Astrocyte (in vitro differentiated cells and primary cell): ENCODE data around the gene PPP1R26. TPM values are rescaled to one million over a fixed set of nuclear protein-coding genes. Genes with fewer than 3 reads are reported as not detected.

Experiments used
- DNase-seq: peaks from one replicate; pipeline ENCODE4 v3.0.0-alpha.2; 2010; ENCODE audit warnings: low read depth
- FAIRE-seq: peaks from 2 replicates; lab custom pipeline; 2011; peaks lifted over from hg19 to GRCh38; lab: Jason Lieb, UNC
- H2AFZ ChIP-seq: 2 replicates; pipeline ENCODE4 v1.6.0; 2012; ENCODE audit warnings: low read depth, low read length, inconsistent platforms
- H3K27ac ChIP-seq: 2 replicates; pipeline ENCODE4 v1.5.1; 2011; ENCODE audit warnings: low read depth, low read length, inconsistent platforms
- H3K27me3 ChIP-seq: 2 replicates; pipeline ENCODE4 v1.6.0; 2011; ENCODE audit warnings: low read length, inconsistent platforms; ENCODE audit not compliant: insufficient read depth
- H3K36me3 ChIP-seq: 2 replicates; pipeline ENCODE4 v1.5.1; 2011; ENCODE audit warnings: low read length, inconsistent platforms; ENCODE audit not compliant: insufficient read depth
- H3K4me1 ChIP-seq: 2 replicates; pipeline ENCODE4 v1.5.1; 2011; ENCODE audit warnings: low read length, inconsistent platforms; ENCODE audit not compliant: insufficient read depth
- H3K4me2 ChIP-seq: 2 replicates; pipeline ENCODE4 v1.6.0; 2012; ENCODE audit warnings: low read length, inconsistent platforms
- H3K4me3 ChIP-seq: 2 replicates; pipeline ENCODE4 v1.5.1; 2011; ENCODE audit warnings: low read depth, mild to moderate bottlenecking, low read length, inconsistent platforms; ENCODE audit not compliant: insufficient read depth
- H3K79me2 ChIP-seq: 2 replicates; pipeline ENCODE4 v1.6.0; 2012; ENCODE audit warnings: mild to moderate bottlenecking, low read length, inconsistent platforms; ENCODE audit not compliant: insufficient read depth
- H3K9ac ChIP-seq: 2 replicates; pipeline ENCODE4 v1.6.0; 2012; ENCODE audit warnings: mild to moderate bottlenecking, low read length, inconsistent platforms
- H3K9me3 ChIP-seq: 2 replicates; pipeline ENCODE4 v1.5.1; 2012; ENCODE audit warnings: low read depth, mild to moderate bottlenecking, low read length, inconsistent platforms; ENCODE audit not compliant: insufficient read depth
- H4K20me1 ChIP-seq: 2 replicates; pipeline ENCODE4 v1.6.0; 2012; ENCODE audit warnings: low read length, inconsistent platforms; ENCODE audit not compliant: insufficient read depth
- H3K27ac Mint-ChIP-seq: one replicate; pipeline ENCODE4 v1.8.0; 2021; ENCODE audit warnings: mild to moderate bottlenecking, mixed read lengths; ENCODE audit not compliant: unreplicated experiment
- H3K27me3 Mint-ChIP-seq: one replicate; pipeline ENCODE4 v1.8.0; 2021; ENCODE audit warnings: low read depth, mixed read lengths; ENCODE audit not compliant: unreplicated experiment
- H3K36me3 Mint-ChIP-seq: one replicate; pipeline ENCODE4 v1.8.0; 2021; ENCODE audit warnings: low read depth, mixed read lengths; ENCODE audit not compliant: unreplicated experiment
- H3K4me1 Mint-ChIP-seq: one replicate; pipeline ENCODE4 v1.8.0; 2021; ENCODE audit warnings: low read depth, mixed read lengths; ENCODE audit not compliant: unreplicated experiment
- H3K4me3 Mint-ChIP-seq: one replicate; pipeline ENCODE4 v1.8.0; 2021; ENCODE audit warnings: mild to moderate bottlenecking, moderate library complexity, mixed read lengths; ENCODE audit not compliant: unreplicated experiment
- H3K9me3 Mint-ChIP-seq: one replicate; pipeline ENCODE4 v1.8.0; 2021; ENCODE audit warnings: mild to moderate bottlenecking, mixed read lengths; ENCODE audit not compliant: unreplicated experiment
- CTCF ChIP-seq: IDR thresholded peaks from 2 replicates; pipeline ENCODE4 v1.5.1; 2011; ENCODE audit warnings: low read depth, mild to moderate bottlenecking, inconsistent platforms, low read length, moderate library complexity; ENCODE audit not compliant: insufficient read depth
- EZH2 ChIP-seq: IDR thresholded peaks from 2 replicates; pipeline ENCODE4 v1.6.1; 2012; ENCODE audit warnings: mild to moderate bottlenecking, low read length, inconsistent platforms; ENCODE audit not compliant: insufficient read depth
- total RNA-seq: library from RNA; stranded (reverse); gene quantifications from 2 replicates; pipeline ENCODE4 v1.2.1, GENCODE V29; 2021

Gene PPP1R26
- total RNA-seq, 1 donor from 2014 or later = 10.6 TPM

DNA sequence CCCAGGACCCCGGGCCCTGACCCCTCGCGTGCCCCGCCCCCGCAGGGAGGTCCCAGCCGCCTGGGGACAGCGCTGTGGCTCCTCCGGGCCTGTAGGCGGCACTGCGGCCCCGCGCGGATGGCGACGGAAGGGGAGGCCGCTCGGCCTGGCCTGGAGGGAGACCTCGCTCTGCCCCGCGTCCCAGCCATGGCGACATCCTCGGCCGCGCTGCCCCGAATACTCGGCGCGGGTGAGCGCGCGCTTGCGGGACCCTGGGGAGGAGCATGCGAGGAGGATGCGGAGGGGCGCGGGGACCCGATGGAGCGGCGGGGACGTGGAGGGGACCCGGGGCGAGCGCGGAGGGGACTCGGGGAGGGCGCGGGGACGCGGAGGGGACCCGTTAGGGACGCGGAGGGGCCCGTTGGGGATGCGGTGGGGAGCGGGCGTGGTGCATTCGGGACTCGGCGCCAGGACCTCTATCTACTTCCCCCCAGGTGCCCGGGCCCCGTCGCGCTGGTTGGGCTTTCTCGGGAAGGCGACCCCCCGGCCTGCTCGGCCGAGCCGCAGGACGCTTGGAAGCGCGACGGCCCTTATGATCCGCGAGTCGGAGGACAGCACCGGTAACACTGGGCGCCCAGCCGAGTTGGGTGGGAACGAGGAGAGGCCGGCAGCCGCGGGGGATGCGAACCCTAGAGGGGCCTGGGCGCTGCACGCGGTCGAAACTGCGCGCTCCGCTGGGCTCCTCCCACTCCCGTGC is 21.1 kb downstream of the PPP1R26 start, which contains the start of gene MRPS2:
TSS of gene MRPS2 (plus strand) at position 158 of the 736 bp plus-strand sequence. CDS start at position 187, 29 bp downstream.
- Mint-ChIP-seq H3K36me3 (peaks cover 11% of the 10 kb centered on the region), H3K4me3 (peak within 1 kb of the TSS; percentile 89), H3K27me3 (no peaks in the 10 kb centered on the region), H3K9me3 (no peaks in the 10 kb centered on the region), H3K27ac (peak within 1 kb of the TSS; percentile 75), H3K4me1 (peaks cover 7% of the 10 kb centered on the region)
- Histone ChIP-seq H3K4me2 (peak within 1 kb of the TSS; percentile 93), H3K36me3 (no peaks in the 10 kb centered on the region), H3K27ac (peak within 1 kb of the TSS; percentile 66), H2AFZ (peak within 1 kb of the TSS; percentile 87), H3K79me2 (peaks cover 27% of the 10 kb centered on the region), H3K9me3 (no peaks in the 10 kb centered on the region), H3K9ac (peak within 1 kb of the TSS; percentile 89), H4K20me1 (peaks cover 41% of the 10 kb centered on the region), H3K4me1 (peaks cover 14% of the 10 kb centered on the region), H3K4me3 (peak within 1 kb of the TSS; percentile 68), H3K27me3 (no peaks in the 10 kb centered on the region)
- TF ChIP-seq EZH2 (no peak), CTCF (peak; percentile 37)
- DNase-seq (peak; percentile 73), FAIRE-seq (no peak)

DNA sequence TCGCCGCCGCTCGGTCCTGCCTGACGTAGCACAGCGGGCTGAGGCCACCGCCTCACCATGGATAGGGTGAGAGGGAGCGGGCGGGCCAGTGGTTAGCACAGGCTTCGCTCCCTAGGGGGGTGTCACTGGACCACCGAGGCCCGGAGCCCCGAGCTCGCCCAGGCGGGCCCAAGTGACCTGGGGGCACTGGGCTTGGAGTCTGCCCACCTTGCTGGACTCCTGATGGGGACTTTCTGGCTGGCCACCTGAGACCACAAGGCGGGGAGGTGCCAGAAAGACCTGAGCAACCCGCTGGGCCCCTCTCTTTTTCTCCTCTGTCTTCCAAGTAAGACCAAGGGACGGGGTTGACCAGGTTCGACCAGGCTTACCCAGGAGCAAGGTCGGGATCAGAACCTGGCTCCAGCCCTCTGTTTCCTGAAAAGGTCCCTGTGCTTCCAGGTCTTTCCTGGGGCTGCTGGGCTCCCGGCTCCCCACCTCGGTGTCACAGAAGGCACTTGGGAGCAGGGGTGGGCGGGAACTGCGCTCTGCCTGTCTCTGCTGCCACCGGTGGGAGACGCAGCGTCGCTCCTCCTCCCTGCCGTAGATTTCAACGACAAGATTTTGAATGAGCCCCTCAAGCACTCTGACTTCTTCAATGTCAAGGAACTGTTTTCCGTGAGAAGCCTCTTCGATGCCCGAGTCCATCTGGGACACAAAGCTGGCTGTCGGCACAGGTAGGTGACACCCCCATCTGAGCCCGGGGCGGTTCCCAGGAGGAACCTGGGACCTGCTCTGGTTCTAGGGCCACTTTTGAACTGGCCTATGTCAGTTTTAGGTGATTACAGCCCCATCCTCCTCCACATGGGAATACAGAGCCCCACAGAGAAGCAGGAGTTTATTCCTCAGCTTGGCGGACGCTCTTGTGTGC is 21.9 kb downstream of the PPP1R26 start:
- DNase-seq = no peak
- H3K36me3 Mint-ChIP-seq = peaks cover 11% of the 10 kb centered on the region
- no peak overlapping the region for H3K27ac Mint-ChIP-seq
- Histone ChIP-seq H3K27ac (peak overlapping the region; percentile 66), H3K27me3 (no peaks in the 10 kb centered on the region), H3K4me2 (peak overlapping the region; percentile 93), H3K9ac (peak overlapping the region; percentile 89), H3K9me3 (no peaks in the 10 kb centered on the region), H3K36me3 (no peaks in the 10 kb centered on the region), H3K79me2 (peaks cover 27% of the 10 kb centered on the region), H3K4me1 (peaks cover 14% of the 10 kb centered on the region), H2AFZ (peak overlapping the region; percentile 87), H4K20me1 (peaks cover 41% of the 10 kb centered on the region), H3K4me3 (peak overlapping the region; percentile 68)
- no peaks in the 10 kb centered on the region for H3K27me3 Mint-ChIP-seq
- FAIRE-seq = no peak
- peaks cover 7% of the 10 kb centered on the region for H3K4me1 Mint-ChIP-seq
- H3K4me3 Mint-ChIP-seq = peak overlapping the region; percentile 89
- no peaks in the 10 kb centered on the region for H3K9me3 Mint-ChIP-seq
- TF ChIP-seq CTCF = no peak
- TF ChIP-seq EZH2 = no peak
